ENCODE results near the gene ACLY. TPM values are rescaled to one million over a fixed set of nuclear protein-coding genes. Genes with fewer than 3 reads are reported as not detected.
A peak's percentile ranks its signal among the peaks of the same experiment; 100 is the strongest.

ACLY gene
- total and polyA plus RNA-seq, 2 of the 13 experiments (the other 11 are each of a cell fraction or from before 2014, with no cell fraction given), result 111 to 218 TPM

- no peak for DNase-seq (ENCODE audit: low spot score)
- Histone ChIP-seq H3K36me3 (replicated peaks in 1 of 2; ENCODE audit: control insufficient read depth in 1 of 2, insufficient read depth in 2 of 2, low read length in 2 of 2) (peaks cover 44 to 74% of the 10 kb centered on the region in 2 experiments), H2AFZ (ENCODE audit: low read length) (no peak overlapping the region), H3K9me3 (ENCODE audit: low read length) (no peaks in the 10 kb centered on the region), H3K4me1 (ENCODE audit: insufficient read depth, low read length) (peaks cover 53% of the 10 kb centered on the region), H3K4me2 (ENCODE audit: low read depth, low read length) (no peak overlapping the region), H3K27ac (ENCODE audit: extremely low read length, insufficient read depth, low read length) (peak overlapping the region; percentile 44), H4K20me1 (ENCODE audit: insufficient read depth, low read length) (no peaks in the 10 kb centered on the region), H3K4me3 (replicated peaks in 1 of 3; ENCODE audit: insufficient read depth in 1 of 3, low read depth in 2 of 3, low read length in 3 of 3) (no peak overlapping the region), H3K79me2 (ENCODE audit: insufficient read depth, low read length) (peaks cover 8% of the 10 kb centered on the region), H3K27me3 (ENCODE audit: control insufficient read depth in 1 of 2, insufficient read depth in 2 of 2, low read length in 2 of 2) (no peaks in the 10 kb centered on the region), H3K9ac (ENCODE audit: insufficient read depth, low read depth, low read length) (no peak overlapping the region)
- ATAC-seq, result no peak
- in situ Hi-C loops (cut with HindIII; ENCODE audit: extremely low pct_ligation_motif_present, low pct_unique_long_range_greater_than_20kb) (no loop called here), intact Hi-C loops (cut with micrococcal nuclease; ENCODE audit: unreplicated experiment) (loop anchor here (5.0 kb wide), 1 partner anchor 40 kb away; the partner anchor contains the start of gene KLHL11)
- TF ChIP-seq POLR2A (IDR thresholded peaks at IDR 0.05; ENCODE audit: insufficient read depth in 1 of 2, low read depth in 2 of 2, low read length in 2 of 2), result 0 out of 4 replicates have a peak, but pooled peaks of 1 of the 2 experiments have one; percentile 31
- TF ChIP-seq DMAP1 (CRISPR knock-in tag; IDR thresholded peaks at IDR 0.05), result no peak
- BruUV-seq (replicated peaks), result no TSS peak
- no peak for FAIRE-seq
- ChIA-PET POLR2A (interaction anchor here (0.6 to 4.2 kb wide), 4 partner anchors 11 to 37 kb away, joined by 3 to 57 read pairs (median 8); partner anchors contain the start of genes ACLY and ODAD4), CTCF (ENCODE audit: low intra/inter-chr PET ratio, low total read pairs) (no interaction called here)
- WGBS (ENCODE audit: low lambda C conversion rate), result 94% methylated on average over 8 of the region's 8 CpGs
Observed at GRCh38 chr17:41907185-41907556, 11.6 kb downstream of the ACLY start.

DNA sequence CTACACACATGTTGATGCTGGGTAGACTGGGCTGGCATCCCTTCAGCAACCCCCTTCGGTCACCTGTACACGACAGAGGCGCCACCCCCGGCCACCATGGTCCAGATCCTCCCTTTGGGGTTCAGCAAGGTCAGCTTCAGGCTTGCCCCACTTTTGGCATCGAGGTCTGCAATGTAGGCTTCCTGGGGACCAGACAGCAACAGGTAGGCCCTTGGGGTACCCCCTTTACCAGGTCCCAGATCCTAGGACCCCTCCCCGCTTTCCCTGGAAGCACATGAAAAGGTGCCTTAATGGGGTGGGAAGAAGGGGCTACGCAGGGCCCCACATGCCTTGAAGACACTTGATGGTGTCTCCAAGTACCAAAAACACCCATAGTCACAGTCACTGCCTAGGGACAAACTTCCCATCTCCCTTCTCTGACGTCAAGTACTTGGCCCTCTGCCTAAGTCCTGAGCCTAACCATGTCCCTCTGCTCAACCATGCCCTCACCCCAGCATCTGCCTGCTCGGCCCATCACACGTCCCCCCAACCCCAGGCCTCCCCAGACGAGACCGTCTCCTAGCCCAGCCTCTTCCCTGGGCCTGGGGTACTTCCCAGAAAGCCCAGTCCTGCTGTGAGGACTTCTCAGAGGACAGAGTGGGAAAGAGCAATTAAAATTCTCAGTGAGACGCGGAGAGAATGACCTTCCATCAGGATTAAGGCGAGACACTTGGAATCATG lies 12.1 kb downstream of the ACLY start:
- Histone ChIP-seq H3K9me3 (ENCODE audit: low read length) (no peaks in the 10 kb centered on the region), H3K4me3 (replicated peaks in 1 of 3; ENCODE audit: insufficient read depth in 1 of 3, low read depth in 2 of 3, low read length in 3 of 3) (no peak overlapping the region), H2AFZ (ENCODE audit: low read length) (no peak overlapping the region), H3K27me3 (ENCODE audit: control insufficient read depth in 1 of 2, insufficient read depth in 2 of 2, low read length in 2 of 2) (no peaks in the 10 kb centered on the region), H3K79me2 (ENCODE audit: insufficient read depth, low read length) (peaks cover 5% of the 10 kb centered on the region), H3K4me1 (ENCODE audit: insufficient read depth, low read length) (peaks cover 53% of the 10 kb centered on the region), H3K9ac (ENCODE audit: insufficient read depth, low read depth, low read length) (no peak overlapping the region), H3K4me2 (ENCODE audit: low read depth, low read length) (no peak overlapping the region), H3K36me3 (replicated peaks in 1 of 2; ENCODE audit: control insufficient read depth in 1 of 2, insufficient read depth in 2 of 2, low read length in 2 of 2) (peaks cover 42 to 75% of the 10 kb centered on the region in 2 experiments), H4K20me1 (ENCODE audit: insufficient read depth, low read length) (no peaks in the 10 kb centered on the region), H3K27ac (ENCODE audit: extremely low read length, insufficient read depth, low read length) (no peak overlapping the region)
- CTCF ChIA-PET (ENCODE audit: low intra/inter-chr PET ratio, low total read pairs), result no interaction called here
- ATAC-seq, result no peak
- TF ChIP-seq TOPORS (CRISPR knock-in tag; IDR thresholded peaks at IDR 0.05) (peak; percentile 43; the same call in 1 of the 2 replicates), ZNF264 (CRISPR knock-in tag; IDR thresholded peaks at IDR 0.05) (no peak), KAT2B (IDR thresholded peaks at IDR 0.05; ENCODE audit: borderline replicate concordance, low read depth, low read length) (no peak), GLI4 (CRISPR knock-in tag; IDR thresholded peaks at IDR 0.05; ENCODE audit: borderline replicate concordance) (no peak), AGO2 (optimal IDR thresholded peaks at IDR 0.05; ENCODE audit: low read depth, low read length) (peak; percentile 29), HDAC1 (CRISPR knock-in tag; IDR thresholded peaks at IDR 0.05) (no peak), RXRA (CRISPR knock-in tag; IDR thresholded peaks at IDR 0.05) (no peak)
- DNase-seq (ENCODE audit: low spot score), result no peak
- no TSS peak for BruUV-seq (replicated peaks)
- in situ Hi-C loops (cut with HindIII; ENCODE audit: extremely low pct_ligation_motif_present, low pct_unique_long_range_greater_than_20kb), result no loop called here
- intact Hi-C loops (cut with micrococcal nuclease; ENCODE audit: unreplicated experiment), result loop anchor here (5.0 kb wide), 1 partner anchor 39 kb away; the partner anchor contains the start of gene KLHL11
- WGBS (ENCODE audit: low lambda C conversion rate), result 99% methylated on average over 15 of the region's 15 CpGs
- FAIRE-seq, result no peak
- POLR2A ChIA-PET, result interaction anchor here (4.2 kb wide), 1 partner anchor 12 kb away, joined by 57 read pairs; the partner anchor contains the start of gene ACLY

Measured in HepG2 (cell line).